HCT116 (cell line): ENCODE measurements around the gene FCHO2. TPM values are rescaled to one million over a fixed set of nuclear protein-coding genes. Genes with fewer than 3 reads are reported as not detected.

Experiments
- ATAC-seq: fragments of 200-7000 bp; cut with Tn5 transposase; 2 replicates; pipeline ENCODE4 v1.9.1; 2020; ENCODE audit warnings: mild to moderate bottlenecking, moderate library complexity
- BruUV-seq: library from RNA; stranded (reverse); fragments of 400-500 nt; replicated peaks from 2 replicates; lab custom pipeline; 2021; lab: Mats Ljungman, UMichigan
- CTCF ChIA-PET: fragments of 300-600 bp; sonication (Branson Sonifier 250); formaldehyde crosslinking; loops from one replicate; lab custom pipeline; 2021; ENCODE audit warnings: antibody characterized with exemption; lab: Charles Lee
- POLR2A ChIA-PET: fragments of 300-600, 350-600 bp; sonication (Branson Sonifier 250); formaldehyde crosslinking; loops from one replicate; lab custom pipeline; 2021; ENCODE audit warnings: antibody characterized with exemption; lab: Charles Lee
- RAD21 ChIA-PET, 2 experiments: fragments of 300-600 bp; sonication (Branson Sonifier 250); formaldehyde crosslinking; loops; one replicate each; lab custom pipeline; 2023; ENCODE audit warnings: low total read pairs in 2 of 2; ENCODE audit not compliant: uncharacterized antibody in 2 of 2, unreplicated experiment in 2 of 2, low non-redundant PET in 1 of 2; lab: Charles Lee
- DNase-seq: peaks from one replicate; pipeline ENCODE4 v3.0.0-alpha.2; 2010; ENCODE audit warnings: low read depth, low spot score
- H2AFZ ChIP-seq: fragments of 200-600 bp; shearing (Covaris generic), sonication (generic); 2 replicates; pipeline ENCODE4 v1.6.1; 2017; ENCODE audit warnings: low read depth, mixed run types, mixed read lengths, antibody characterized with exemption, low read length; ENCODE audit not compliant: poor library complexity, severe bottlenecking
- H3K27ac ChIP-seq: 2 replicates; pipeline ENCODE4 v1.5.1; 2012; ENCODE audit warnings: low read depth, low read length
- H3K27me3 ChIP-seq: fragments of 200-600 bp; sonication (generic); 2 replicates; pipeline ENCODE4 v1.6.1; 2016; ENCODE audit warnings: mixed run types, low read length, mixed read lengths; ENCODE audit not compliant: insufficient read depth
- H3K36me3 ChIP-seq, 2 experiments: fragments of 200-500 bp in 1 of 2; fragments of 200-600 bp in 1 of 2; sonication (Bioruptor generic) in 1 of 2; sonication (generic) in 1 of 2; 2 replicates each; pipeline versions ENCODE4 v1.5.1 to v1.6.1; 2014 to 2016; ENCODE audit warnings: low read length in 2 of 2, inconsistent platforms in 1 of 2, mixed read lengths in 1 of 2, mixed run types in 1 of 2; ENCODE audit not compliant: insufficient read depth in 2 of 2, control insufficient read depth in 1 of 2
- H3K4me1 ChIP-seq, 2 experiments: fragments of 200-600 bp in 1 of 2; sonication (generic) in 1 of 2; 2 replicates each; pipeline versions ENCODE4 v1.5.1 to v1.6.1; 2012 to 2017; ENCODE audit warnings: low read length in 2 of 2, inconsistent platforms in 1 of 2, mild to moderate bottlenecking in 1 of 2, mixed read lengths in 1 of 2, mixed run types in 1 of 2, moderate library complexity in 1 of 2; ENCODE audit not compliant: insufficient read depth in 2 of 2, control insufficient read depth in 1 of 2
- H3K4me2 ChIP-seq: fragments of 200-600 bp; sonication (generic); 2 replicates; pipeline ENCODE4 v1.6.1; 2017; ENCODE audit warnings: mixed run types, low read length, mixed read lengths
- H3K4me3 ChIP-seq, 2 experiments: fragments of 200-600 bp in 1 of 2; sonication (generic) in 1 of 2; replicated peaks in 1 of 2; 2 replicates each; pipeline ENCODE4 v1.5.1; 2011 to 2016; ENCODE audit warnings: low read length in 2 of 2, control low read depth in 1 of 2, low read depth in 1 of 2, mild to moderate bottlenecking in 1 of 2, mixed read lengths in 1 of 2, mixed run types in 1 of 2
- H3K79me2 ChIP-seq: fragments of 200-600 bp; sonication (generic); 2 replicates; pipeline ENCODE4 v1.6.1; 2017; ENCODE audit warnings: mild to moderate bottlenecking, mixed run types, low read length, moderate library complexity, mixed read lengths; ENCODE audit not compliant: insufficient read depth
- H3K9ac ChIP-seq: fragments of 200-600 bp; sonication (generic); 2 replicates; pipeline ENCODE4 v1.6.1; 2016; ENCODE audit warnings: low read length, mixed read lengths
- H3K9me2 ChIP-seq: fragments of 200-600 bp; sonication (generic), shearing (Covaris generic); 2 replicates; pipeline ENCODE4 v1.6.1; 2017; ENCODE audit warnings: mixed run types, mild to moderate bottlenecking, moderate library complexity; ENCODE audit not compliant: insufficient read depth
- H3K9me3 ChIP-seq, 2 experiments: fragments of 200-500 bp in 1 of 2; fragments of 200-600 bp in 1 of 2; sonication (Bioruptor generic) in 1 of 2; sonication (generic) in 1 of 2; 2 replicates each; pipeline ENCODE4 v1.6.1; 2014 to 2017; ENCODE audit warnings: low read length in 2 of 2, mixed read lengths in 2 of 2, inconsistent platforms in 1 of 2, low read depth in 1 of 2, mild to moderate bottlenecking in 1 of 2, mixed run types in 1 of 2, moderate library complexity in 1 of 2; ENCODE audit not compliant: control insufficient read depth in 1 of 2, insufficient read depth in 1 of 2
- H4K20me1 ChIP-seq: fragments of 200-600 bp; sonication (generic), shearing (Covaris generic); 2 replicates; pipeline ENCODE4 v1.6.1; 2017; ENCODE audit warnings: mixed run types, mild to moderate bottlenecking, moderate library complexity; ENCODE audit not compliant: insufficient read depth
- ATF3 ChIP-seq: IDR thresholded peaks from 2 replicates; pipeline ENCODE4 v1.6.1; 2012
- CBX3 ChIP-seq: IDR thresholded peaks from 2 replicates; pipeline ENCODE4 v1.6.1; 2012; ENCODE audit warnings: low read depth
- CEBPB ChIP-seq: IDR thresholded peaks from 2 replicates; pipeline ENCODE4 v1.6.1; 2012; ENCODE audit warnings: low read depth
- EGR1 ChIP-seq: IDR thresholded peaks from 2 replicates; pipeline ENCODE4 v1.6.1; 2012; ENCODE audit warnings: low read depth
- ELF1 ChIP-seq: IDR thresholded peaks from 2 replicates; pipeline ENCODE4 v1.6.1; 2012; ENCODE audit warnings: low read depth, borderline replicate concordance
- EZH2 ChIP-seq: fragments of 200-600 bp; sonication (generic); IDR thresholded peaks from 2 replicates; pipeline ENCODE4 v1.6.1; 2017; ENCODE audit warnings: antibody characterized with exemption, mixed run types
- FOSL1 ChIP-seq: IDR thresholded peaks from 2 replicates; pipeline ENCODE4 v1.6.1; 2012; ENCODE audit warnings: low read depth
- JUND ChIP-seq: IDR thresholded peaks from 2 replicates; pipeline ENCODE4 v1.6.1; 2012
- MAX ChIP-seq: IDR thresholded peaks from 2 replicates; pipeline ENCODE4 v1.6.1; 2012
- POLR2A ChIP-seq: IDR thresholded peaks from 2 replicates; pipeline ENCODE4 v1.7.0; 2011; ENCODE audit warnings: borderline replicate concordance; ENCODE audit not compliant: insufficient read depth, insufficient read length; ENCODE audit errors: extremely low read depth
- POLR2AphosphoS5 ChIP-seq: IDR thresholded peaks from 2 replicates; pipeline ENCODE4 v1.6.1; 2011; ENCODE audit warnings: mild to moderate bottlenecking, low read depth, low read length, moderate library complexity
- REST ChIP-seq: IDR thresholded peaks from 2 replicates; pipeline ENCODE4 v1.6.1; 2012; ENCODE audit warnings: low read depth
- SRF ChIP-seq: IDR thresholded peaks from 2 replicates; pipeline ENCODE4 v1.6.1; 2012; ENCODE audit warnings: low read depth
- TCF7L2 ChIP-seq: IDR thresholded peaks from 2 replicates; pipeline ENCODE4 v1.7.0; 2011; ENCODE audit warnings: borderline replicate concordance, inconsistent platforms; ENCODE audit not compliant: insufficient read depth, insufficient read length; ENCODE audit errors: extremely low read depth
- ZNF274 ChIP-seq: fragments of 200-500 bp; sonication (Bioruptor generic); IDR thresholded peaks from 2 replicates; pipeline ENCODE4 v1.6.1; 2014; ENCODE audit warnings: mild to moderate bottlenecking, low read depth, low read length, inconsistent platforms
- intact Hi-C: fragments of 100-400 bp; cut with micrococcal nuclease; formaldehyde crosslinking; loops from 2 replicates; pipeline ENCODE4 v1.10.0; 2022
- total RNA-seq: library from RNA; stranded (reverse); gene quantifications from one replicate; pipeline ENCODE4 v1.2.1, GENCODE V29; 2021; ENCODE audit not compliant: unreplicated experiment

The FCHO2 gene
- total RNA-seq, 1 experiment from 2014 or later, result 18.7 TPM

GRCh38 chr5:72947498-72947897 is 8.3 kb upstream of the FCHO2 start:
- RAD21 ChIA-PET, result no interaction called here
- no peaks in the 10 kb centered on the region for H3K36me3 ChIP-seq
- H3K27me3 ChIP-seq, result no peaks in the 10 kb centered on the region
- peaks cover 4% of the 10 kb centered on the region; the same call in 1 of the 2 replicates for H3K9me2 ChIP-seq
- no peak overlapping the region for H3K9ac ChIP-seq
- no peak overlapping the region for H3K27ac ChIP-seq
- H2AFZ ChIP-seq, result no peak overlapping the region
- H3K4me1 ChIP-seq, result peaks cover 22 to 33% of the 10 kb centered on the region in 2 experiments
- POLR2A ChIA-PET, result no interaction called here
- no peak overlapping the region for H3K4me2 ChIP-seq
- no peak overlapping the region for H3K4me3 ChIP-seq
- H3K79me2 ChIP-seq, result no peaks in the 10 kb centered on the region
- no peak for ATAC-seq
- BruUV-seq, result no TSS peak
- intact Hi-C loops, result no loop called here
- TF ChIP-seq ATF3 (no peak), TCF7L2 (no peak), CBX3 (no peak), FOSL1 (no peak), JUND (no peak), MAX (no peak), POLR2A (no peak), POLR2AphosphoS5 (no peak), EGR1 (no peak), CEBPB (no peak), SRF (no peak), EZH2 (no peak), REST (no peak), ELF1 (no peak), ZNF274 (no peak)
- TF ChIP-seq, all 23 proteins: peak for 0
- no peaks in the 10 kb centered on the region for H4K20me1 ChIP-seq
- no peak for DNase-seq
- H3K9me3 ChIP-seq, result no peaks in the 10 kb centered on the region
- CTCF ChIA-PET, result no interaction called here
